Stimulated activated CD4-positive, alpha-beta T cell treated with anti-CD3 and anti-CD28 coated beads, Interleukin-4, amount 100 ng/mL, for 4 hours (primary cell): ENCODE data around the gene NFASC.

Experiments used
- DNase-seq, 2 experiments: peaks; one replicate each; pipeline ENCODE4 v3.0.0-alpha.2; 2020

Gene NFASC

GRCh38 chr1:204891860-204892259 is 21.2 kb downstream of the NFASC start:
- no peak for DNase-seq

GRCh38 chr1:204894031-204894430 is 23.4 kb downstream of the NFASC start:
- no peak for DNase-seq

- DNase-seq: no peak
These were observed 23.9 kb downstream of the NFASC start for GRCh38 chr1:204894606-204895005.

GRCh38 chr1:204896023-204896422 is 25.4 kb downstream of the NFASC start:
- no peak for DNase-seq

- DNase-seq: no peak
These were observed 26.3 kb downstream of the NFASC start for GRCh38 chr1:204896787-204897469.

- no peak for DNase-seq
These were observed 30.1 kb downstream of the NFASC start for GRCh38 chr1:204900721-204901120.

GRCh38 chr1:204902671-204903070 is 32.0 kb downstream of the NFASC start:
- DNase-seq: no peak

- no peak for DNase-seq
These were observed 33.7 kb downstream of the NFASC start for GRCh38 chr1:204904228-204904810.

GRCh38 chr1:204909109-204909508 is 38.4 kb downstream of the NFASC start:
- no peak for DNase-seq

- DNase-seq: no peak
These were observed 45.3 kb downstream of the NFASC start for GRCh38 chr1:204915861-204916495.

- DNase-seq: no peak
These were observed 47.1 kb downstream of the NFASC start for GRCh38 chr1:204917802-204918201.

GRCh38 chr1:204920511-204920910 is 49.8 kb downstream of the NFASC start:
- DNase-seq: no peak

- DNase-seq: no peak
These were observed 50.3 kb downstream of the NFASC start for GRCh38 chr1:204920967-204921366.

- no peak for DNase-seq
These were observed 51.3 kb downstream of the NFASC start for GRCh38 chr1:204921855-204922516.

- no peak for DNase-seq
These were observed 52.5 kb downstream of the NFASC start for GRCh38 chr1:204923201-204923600.

GRCh38 chr1:204923626-204924012 is 53.0 kb downstream of the NFASC start:
- DNase-seq: no peak

- DNase-seq: no peak
These were observed 53.5 kb downstream of the NFASC start for GRCh38 chr1:204924013-204924759.

GRCh38 chr1:204925701-204926100 is 55.0 kb downstream of the NFASC start:
- DNase-seq: no peak

GRCh38 chr1:204927673-204928641 is 57.3 kb downstream of the NFASC start:
- no peak for DNase-seq

- DNase-seq: no peak
These were observed 58.2 kb downstream of the NFASC start for GRCh38 chr1:204928671-204929486.
